GM21390 (cell line): ENCODE data around the gene ABCC1.
"Not testable (repeated sequence)": the region's sequence is repeated elsewhere in the genome, so short reads cannot be mapped to it uniquely, and the experiment has no call there.

Experiments
- ATAC-seq: cut with Tn5 transposase; IDR thresholded peaks from one replicate; pipeline ENCODE4 v1.9.1; 2021; ENCODE audit not compliant: unreplicated experiment

ABCC1 gene

DNA sequence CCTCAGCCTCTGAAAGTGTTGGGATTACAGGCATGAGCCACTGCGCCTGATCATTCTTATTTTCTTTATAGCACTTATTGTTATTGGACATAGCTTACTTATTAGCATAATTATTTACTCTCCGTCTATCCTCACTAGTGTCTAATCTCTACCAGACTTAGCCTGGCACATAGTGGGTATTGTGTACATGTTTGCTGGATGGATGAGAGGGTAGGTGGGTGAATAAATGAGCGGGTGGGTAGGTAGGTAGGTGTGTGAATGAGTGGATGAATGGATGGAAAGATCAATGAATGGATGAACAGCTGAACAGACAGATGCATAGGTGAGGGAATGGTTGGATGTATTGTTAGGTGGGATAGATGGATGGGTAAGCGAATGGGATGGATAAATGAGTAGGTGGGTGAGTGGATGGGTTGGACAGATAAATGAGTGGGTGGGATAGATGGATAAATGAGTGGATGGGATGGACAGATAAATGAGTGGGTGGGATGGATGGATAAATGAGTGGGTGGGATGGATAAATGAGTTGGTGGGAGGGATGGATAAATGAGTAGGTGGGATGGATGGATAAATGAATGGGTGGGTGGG lies 222.0 kb downstream of the ABCC1 start:
- no peak for ATAC-seq

DNA sequence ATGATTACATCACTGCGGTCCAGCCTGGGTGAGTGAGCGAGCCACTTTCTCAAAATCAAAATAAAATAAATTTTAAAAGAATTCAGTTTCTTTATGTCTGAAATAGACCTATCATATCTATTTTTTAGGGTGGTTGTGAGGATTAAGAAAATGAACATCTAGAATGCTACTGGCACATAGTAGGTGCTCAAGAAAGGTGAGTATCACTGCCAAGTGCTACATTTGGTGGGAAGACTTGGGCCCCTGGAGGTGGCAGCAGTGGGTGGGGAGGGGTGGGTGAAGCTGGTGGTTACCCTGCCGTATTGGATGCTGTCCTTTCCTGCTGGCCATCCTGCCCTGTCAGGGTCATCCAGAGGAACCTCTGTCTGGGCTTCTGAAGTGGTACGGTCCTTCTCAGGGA lies 223.6 kb downstream of the ABCC1 start:
- no peak for ATAC-seq

DNA sequence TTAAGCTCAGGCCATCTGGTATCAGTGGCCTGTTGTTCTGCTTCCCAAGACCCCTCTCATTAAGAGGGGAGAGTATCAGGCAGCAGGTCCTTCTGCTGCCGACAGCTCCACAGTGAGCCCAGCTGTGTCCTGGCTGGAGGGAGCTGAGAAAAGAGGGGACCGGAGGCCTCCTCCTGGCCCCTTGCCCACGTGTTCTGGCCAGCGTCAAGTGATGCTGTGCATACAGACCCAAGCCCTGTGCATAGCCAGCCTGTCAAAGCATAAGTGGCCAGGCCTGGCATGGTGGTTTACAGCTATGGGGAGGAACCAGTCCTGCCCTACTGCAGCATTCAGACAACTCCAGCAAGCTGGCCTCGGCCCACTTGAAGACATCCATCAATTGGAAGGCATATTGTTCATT lies 225.9 kb downstream of the ABCC1 start:
- no peak for ATAC-seq

DNA sequence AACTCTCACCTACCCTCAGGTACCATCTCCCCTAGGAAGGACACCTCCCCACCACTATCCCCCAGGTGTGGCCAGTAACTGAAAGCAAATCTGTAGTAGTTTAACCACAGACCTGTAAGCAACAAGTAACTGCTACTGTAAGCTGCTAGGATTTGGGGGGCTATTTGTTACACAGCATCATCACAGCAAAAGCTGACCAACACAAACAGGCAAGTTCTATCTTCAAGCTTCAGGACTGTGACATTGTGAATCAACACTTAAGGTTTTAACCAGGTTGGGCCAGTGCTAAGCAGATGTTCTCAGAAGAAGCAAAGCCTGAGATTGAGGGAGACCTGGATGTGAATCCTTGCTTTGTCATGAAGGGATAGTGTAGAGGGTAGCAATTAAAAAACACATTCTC lies 226.9 kb downstream of the ABCC1 start:
- no peak for ATAC-seq

DNA sequence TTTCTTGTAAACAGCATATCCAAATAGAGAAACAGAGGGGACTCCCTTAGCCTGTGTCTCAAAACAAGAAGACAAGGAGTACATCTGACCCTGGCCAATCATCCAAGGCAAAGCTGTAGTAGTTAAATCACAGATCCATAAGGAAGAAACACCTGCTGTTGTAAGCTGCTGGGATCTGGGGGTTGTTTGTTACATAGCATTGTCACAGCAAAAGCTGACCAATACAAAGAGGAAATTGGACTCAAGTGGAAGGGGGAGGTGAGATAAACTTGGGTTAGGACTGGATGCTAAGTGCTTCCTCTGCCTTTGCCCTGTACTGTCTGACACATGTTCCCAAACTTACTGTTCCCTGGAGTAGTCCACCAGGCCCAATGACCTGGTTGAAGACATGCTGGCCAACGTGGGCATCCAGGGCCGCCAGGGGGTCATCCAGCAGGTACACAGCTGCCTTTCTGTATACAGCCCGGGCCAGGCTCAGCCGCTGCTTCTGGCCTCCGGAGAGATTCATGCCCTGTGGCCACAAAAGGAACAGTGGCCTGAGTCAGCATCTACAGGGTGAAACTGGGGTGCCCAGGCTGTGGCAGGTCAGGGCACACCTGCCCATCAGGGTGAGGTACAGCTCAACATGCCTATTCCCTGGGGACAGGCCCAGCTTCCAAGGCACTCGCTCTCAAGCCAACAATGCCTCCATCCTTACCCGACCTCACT lies 229.2 kb downstream of the ABCC1 start:
- ATAC-seq: no peak

DNA sequence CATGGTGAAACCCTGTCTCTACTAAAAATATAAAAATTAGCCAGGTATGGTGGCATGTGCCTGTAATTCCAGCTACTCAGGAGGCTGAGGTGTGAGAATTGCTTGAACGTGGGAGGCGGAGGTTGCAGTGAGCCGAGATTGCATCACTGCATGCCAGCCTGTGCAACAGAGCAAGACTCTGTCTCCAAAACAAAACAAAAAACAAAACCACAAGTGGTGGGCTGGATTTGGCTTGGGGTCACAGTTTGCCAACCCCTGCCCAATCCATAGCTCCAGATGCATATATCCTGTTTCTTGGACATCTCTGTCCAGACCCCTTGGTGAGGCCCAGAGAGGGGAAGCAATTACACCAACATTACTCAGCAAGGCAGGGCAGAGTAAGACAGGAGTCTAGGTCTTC lies 232.3 kb downstream of the ABCC1 start:
- ATAC-seq: not testable (repeated sequence)

DNA sequence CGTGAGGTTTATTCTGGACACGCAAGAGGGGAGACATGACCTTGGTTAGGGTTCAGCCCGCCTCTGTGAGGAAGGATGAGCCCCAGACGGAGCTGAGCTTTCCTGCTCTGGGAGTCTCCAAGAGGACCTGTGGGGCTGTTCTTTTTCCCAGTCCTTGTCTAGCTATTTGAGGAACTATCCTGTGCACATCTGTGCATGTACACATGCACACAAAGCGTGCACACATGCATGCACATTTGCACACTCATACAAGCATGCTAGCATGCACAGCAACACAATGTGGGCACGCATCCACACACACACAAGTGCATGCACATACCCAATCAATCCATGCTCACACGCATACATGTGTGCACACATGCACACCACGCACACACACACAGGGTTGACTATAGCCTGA lies 233.5 kb downstream of the ABCC1 start:
- ATAC-seq: no peak

DNA sequence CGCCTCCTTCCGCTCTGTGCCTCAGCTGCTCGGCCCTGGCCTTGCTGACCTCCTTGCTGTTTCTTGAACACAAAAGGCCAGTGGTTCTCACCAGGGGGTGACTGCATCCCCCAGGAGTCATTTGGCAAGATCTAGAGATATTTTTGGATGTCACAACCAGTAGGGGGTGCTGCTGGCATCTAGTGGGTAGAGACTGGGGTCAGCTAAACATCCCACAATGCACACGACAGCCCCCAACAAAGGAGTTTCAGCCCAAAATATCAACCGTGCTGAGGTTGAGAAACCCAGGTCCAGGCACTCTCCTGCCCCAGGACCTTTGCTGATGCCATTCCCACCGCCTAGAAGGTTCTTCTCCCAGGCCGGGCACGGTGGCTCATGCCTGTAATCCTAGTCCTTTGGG lies 234.1 kb downstream of the ABCC1 start:
- no peak for ATAC-seq

DNA sequence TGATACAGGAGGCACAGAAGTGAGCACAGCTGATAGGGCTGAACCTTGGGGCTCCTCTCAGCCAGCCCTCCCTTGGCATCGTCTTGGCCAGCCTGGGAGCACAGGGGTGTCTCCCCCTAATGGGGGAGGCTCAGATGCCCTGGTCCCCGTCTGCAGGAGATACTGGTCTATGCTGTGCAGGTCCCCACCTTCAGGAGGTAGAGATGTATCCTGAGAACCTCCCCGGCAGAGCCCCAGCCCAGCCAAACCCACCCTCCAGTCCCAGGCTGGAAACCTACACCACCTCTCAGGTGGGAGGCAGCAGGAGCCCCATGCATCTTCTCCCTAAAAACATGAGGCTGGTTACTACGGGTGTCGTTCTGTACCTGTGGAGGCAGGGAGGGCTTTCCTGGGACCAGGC lies 235.2 kb downstream of the ABCC1 start:
- no peak for ATAC-seq

DNA sequence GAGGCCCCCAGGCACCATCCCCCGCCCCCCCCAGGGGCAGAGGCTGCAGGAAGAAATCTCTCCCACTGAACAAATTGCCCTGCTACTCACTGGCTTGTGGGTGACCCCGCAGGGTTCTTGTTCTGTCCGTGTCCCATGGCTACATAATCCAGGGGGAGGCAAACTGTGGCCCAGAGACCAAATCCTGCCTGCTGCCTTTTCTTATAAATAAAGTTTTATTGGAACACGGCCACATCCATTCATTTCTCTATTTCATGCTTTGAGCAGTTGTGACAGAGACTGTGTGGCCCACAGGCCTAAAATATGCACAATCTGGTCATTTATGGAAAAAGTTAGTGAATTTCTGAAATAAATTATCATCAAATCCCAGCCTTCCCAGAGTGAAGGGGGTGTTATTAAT lies 235.7 kb downstream of the ABCC1 start:
- ATAC-seq: no peak

DNA sequence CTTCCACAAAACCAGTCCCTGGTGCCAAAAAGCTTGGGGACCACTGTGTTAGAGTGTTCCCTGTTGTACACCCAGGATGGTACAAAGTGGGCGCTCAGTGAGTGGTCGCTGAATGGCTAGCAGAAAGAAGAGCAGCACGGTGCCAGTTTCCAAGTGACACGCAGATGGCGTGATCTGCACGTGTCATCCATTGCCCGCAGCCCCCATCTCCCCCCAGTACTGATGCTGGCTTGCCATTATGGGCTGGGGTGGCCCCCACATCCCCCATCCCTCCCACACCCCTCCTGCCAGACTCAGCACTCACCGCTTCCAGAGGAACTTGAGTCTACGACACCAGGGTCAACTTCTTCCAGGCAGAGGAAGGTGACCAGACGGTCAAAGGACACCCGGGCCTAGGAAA lies 237.4 kb downstream of the ABCC1 start:
- no peak for ATAC-seq

DNA sequence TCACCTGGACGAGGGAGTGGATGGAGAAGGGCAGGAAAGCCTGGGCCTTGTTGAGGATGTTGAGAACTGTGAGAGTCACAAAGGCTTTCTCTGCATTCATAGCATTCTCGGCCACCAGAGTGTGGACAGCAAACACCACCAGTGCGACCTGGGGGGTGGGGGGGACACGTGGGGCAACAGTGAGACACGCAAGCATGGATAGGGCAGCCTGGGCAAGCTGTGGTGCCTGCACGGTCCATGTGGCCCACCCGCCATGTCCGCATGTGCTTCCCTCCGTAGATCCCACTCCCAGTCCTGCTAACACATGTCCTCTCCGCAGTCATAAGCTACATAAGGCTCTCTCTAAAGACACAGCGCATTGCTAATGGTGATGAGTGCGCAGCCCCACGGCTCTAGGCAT lies 239.4 kb downstream of the ABCC1 start:
- ATAC-seq: no peak

DNA sequence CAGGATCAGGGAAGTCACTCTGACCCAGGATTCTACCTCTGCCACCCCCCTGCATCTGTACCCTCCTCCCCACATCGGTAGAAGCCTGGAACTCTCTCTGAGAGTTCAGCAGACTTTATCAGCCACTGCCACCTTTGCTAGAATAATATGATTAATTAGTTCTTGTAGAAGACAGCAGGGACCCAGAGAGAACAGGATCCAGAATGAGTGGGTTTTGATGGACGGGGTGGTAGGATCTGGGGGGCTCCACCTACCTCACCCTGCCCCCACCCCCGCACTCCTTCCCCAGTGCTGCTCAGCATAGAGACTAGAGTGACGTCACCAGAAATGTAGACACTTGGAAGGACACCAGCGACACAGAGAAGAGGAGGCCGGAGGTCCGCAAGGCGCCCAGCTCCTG lies 240.4 kb downstream of the ABCC1 start:
- ATAC-seq: no peak

DNA sequence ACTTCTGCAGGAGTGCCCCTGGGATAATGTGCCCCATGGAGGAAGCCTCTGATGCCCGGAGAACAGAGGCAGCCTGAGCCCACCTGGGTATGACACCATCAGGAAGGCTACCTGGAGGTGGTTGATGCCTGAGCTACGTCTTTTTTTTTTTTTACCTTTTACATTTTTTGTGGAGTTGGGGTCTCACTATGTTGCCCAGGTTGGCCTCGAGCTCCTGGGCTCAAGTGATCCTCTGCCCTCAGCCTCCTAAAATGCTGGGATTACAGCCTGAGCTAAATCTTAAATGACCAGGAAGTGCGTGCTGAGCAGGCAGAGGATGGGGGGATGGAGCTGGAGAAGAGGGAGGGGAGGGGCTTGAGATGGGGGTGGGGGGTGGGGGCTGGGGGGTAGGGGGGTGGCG lies 241.1 kb downstream of the ABCC1 start:
- no peak for ATAC-seq

DNA sequence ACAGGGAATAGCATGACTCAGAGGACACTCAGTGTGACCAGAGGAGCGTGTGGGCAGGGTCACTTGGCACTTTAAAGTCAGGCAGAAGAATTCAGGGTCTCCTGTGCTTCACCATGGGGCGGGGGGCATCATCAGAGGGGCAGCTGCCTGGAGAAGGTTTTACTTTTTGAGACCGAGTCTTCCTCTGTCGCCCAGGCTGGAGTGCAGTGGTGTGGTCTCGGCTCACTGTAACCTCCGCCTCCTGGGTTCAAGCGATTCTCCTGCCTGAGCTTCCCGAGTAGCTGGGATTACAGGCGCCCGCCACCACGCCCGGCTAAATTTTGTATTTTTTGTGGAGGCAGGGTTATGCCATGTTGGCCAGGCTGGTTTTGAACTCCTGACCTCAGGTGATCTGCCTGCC lies 241.6 kb downstream of the ABCC1 start:
- not testable (repeated sequence) for ATAC-seq

DNA sequence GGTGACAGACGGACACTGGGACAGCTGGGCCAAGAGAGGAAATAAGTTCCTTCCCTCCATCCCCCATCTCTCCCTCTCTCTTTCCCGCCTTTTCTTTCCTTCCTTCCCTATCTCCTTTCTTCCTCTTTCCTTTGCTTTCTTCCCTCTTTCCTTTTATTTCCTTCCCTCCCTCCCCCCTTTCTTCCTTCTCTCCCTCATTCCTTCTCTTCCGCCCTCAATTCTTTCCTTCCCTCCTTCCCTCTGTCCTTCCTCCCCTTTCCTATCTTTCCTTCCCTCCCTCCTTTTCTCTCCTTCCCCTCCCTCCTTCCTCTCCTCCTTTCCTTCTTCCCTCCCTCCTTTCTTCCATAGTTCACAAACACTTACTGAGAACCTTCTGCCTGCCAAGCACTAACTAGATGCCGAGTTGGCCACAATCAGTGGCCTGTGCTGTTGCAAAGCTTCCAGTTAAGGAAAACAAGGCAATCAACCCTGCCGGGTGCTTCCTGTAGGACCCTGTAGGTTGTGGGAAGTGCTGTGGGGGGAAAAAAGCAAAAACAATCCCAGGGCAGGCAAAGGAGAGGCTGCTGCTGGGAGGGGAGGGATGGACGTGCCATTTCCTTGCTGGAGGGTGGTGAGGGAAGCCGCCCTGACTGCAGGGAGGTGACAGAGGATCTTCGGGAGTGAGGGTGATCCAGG lies 242.2 kb downstream of the ABCC1 start:
- ATAC-seq: no peak
